ENCODE measurements around the gene CNOT9. TPM values are rescaled to one million over a fixed set of nuclear protein-coding genes. Genes with fewer than 3 reads are reported as not detected.
"Not testable (repeated sequence)": the region's sequence is repeated elsewhere in the genome, so short reads cannot be mapped to it uniquely, and the experiment has no call there.

The CNOT9 gene
- total RNA-seq (10 to 100 TPM; 55.0 to 64.0 TPM), polyA plus RNA-seq (10 to 100 TPM; 17.5 to 19.9 (median 19.0) TPM), total RNA-seq (69.0 to 150 (median 77.4) reads per million in 6 experiments)

GRCh38 chr2:218568190-218569037 is at the start of gene CNOT9, which contains the start of gene USP37:
Gene CNOT9, plus strand, starts transcription at chr2:218568839. Its CDS starts 116 bp downstream, at chr2:218568955.
Gene USP37, minus strand, starts transcription at chr2:218568351. Its CDS starts 9,698 bp downstream, at chr2:218558653.
- ATAC-seq: peak; percentile 83 to 86
- peaks cover 0 to 49% (median 4%) of the 10 kb centered on the region in 3 donors for H3K36me3 Mint-ChIP-seq
- peak; percentile 99 to 100 (median 100) for DNase-seq
- peak within 1 kb of the TSS; percentile 91 to 98 (median 95) for H3K4me3 Mint-ChIP-seq
- H3K27me3 Mint-ChIP-seq: no peaks in the 10 kb centered on the region
- H3K27ac Mint-ChIP-seq: peak within 1 kb of the TSS; percentile 92 to 100 (median 100)
- POLR2A ChIA-PET: interaction anchor here (0.6 to 1.3 kb wide), 4 partner anchors 10 to 172 kb away, joined by 4 to 5 read pairs (median 4); partner anchors contain the start of genes BCS1L and ZNF142
- no peaks in the 10 kb centered on the region for H3K9me3 Mint-ChIP-seq
- H3K4me1 Mint-ChIP-seq: peaks cover 34 to 69% (median 66%) of the 10 kb centered on the region in 4 donors

GRCh38 chr2:218518876-218519275 is 49.8 kb upstream of the CNOT9 start:
- H3K27ac Mint-ChIP-seq: peak overlapping the region in 1 of 10 donors; percentile 50
- H3K27me3 Mint-ChIP-seq: no peaks in the 10 kb centered on the region
- H3K4me3 Mint-ChIP-seq: no peak overlapping the region
- DNase-seq (no peak), ATAC-seq (no peak)
- POLR2A ChIA-PET: no interaction called here
- H3K9me3 Mint-ChIP-seq: peaks cover 0 to 2% (median 0%) of the 10 kb centered on the region in 9 donors
- H3K36me3 Mint-ChIP-seq: peaks cover under 1 to 60% (median 15%) of the 10 kb centered on the region in 3 donors
- peaks cover 0 to 6% (median 3%) of the 10 kb centered on the region in 4 donors for H3K4me1 Mint-ChIP-seq

GRCh38 chr2:218523651-218524050 is 45.0 kb upstream of the CNOT9 start:
- Mint-ChIP-seq H3K4me3 (no peak overlapping the region), H3K27ac (no peak overlapping the region), H3K27me3 (no peaks in the 10 kb centered on the region), H3K36me3 (peaks cover 18 to 75% (median 47%) of the 10 kb centered on the region in 3 donors), H3K4me1 (peaks cover 0 to under 1% (median 0%) of the 10 kb centered on the region in 4 donors), H3K9me3 (peaks cover 0 to 3% (median 0%) of the 10 kb centered on the region in 9 donors)
- POLR2A ChIA-PET: no interaction called here
- ATAC-seq (no peak), DNase-seq (no peak)

GRCh38 chr2:218528409-218528808 is 40.2 kb upstream of the CNOT9 start:
- not testable (repeated sequence) for DNase-seq, ATAC-seq, H3K4me3 Mint-ChIP-seq, H3K27me3 Mint-ChIP-seq, H3K27ac Mint-ChIP-seq, H3K9me3 Mint-ChIP-seq
- POLR2A ChIA-PET: interaction anchor here (0.6 kb wide), 1 partner anchor 117 kb away, joined by 3 read pairs; no protein-coding TSS in a partner anchor
- Mint-ChIP-seq H3K4me1 (peaks cover 0 to 18% (median 5%) of the 10 kb centered on the region in 4 donors), H3K36me3 (peaks cover 37 to 92% (median 69%) of the 10 kb centered on the region in 3 donors)

GRCh38 chr2:218529990-218530389 is 38.6 kb upstream of the CNOT9 start:
- peaks cover 35 to 89% (median 56%) of the 10 kb centered on the region in 3 donors for H3K36me3 Mint-ChIP-seq
- H3K27ac Mint-ChIP-seq: peak overlapping the region in 1 of 10 donors; percentile 43
- no peak overlapping the region for H3K4me3 Mint-ChIP-seq
- no peaks in the 10 kb centered on the region for H3K9me3 Mint-ChIP-seq
- H3K27me3 Mint-ChIP-seq: no peaks in the 10 kb centered on the region
- ATAC-seq: no peak
- POLR2A ChIA-PET: no interaction called here
- DNase-seq: no peak
- H3K4me1 Mint-ChIP-seq: peaks cover 0 to 18% (median 5%) of the 10 kb centered on the region in 4 donors

GRCh38 chr2:218536804-218537494 is 31.7 kb upstream of the CNOT9 start:
- Mint-ChIP-seq H3K4me3 (no peak overlapping the region), H3K27ac (no peak overlapping the region), H3K36me3 (peaks cover 13 to 90% (median 22%) of the 10 kb centered on the region in 3 donors), H3K27me3 (no peaks in the 10 kb centered on the region), H3K9me3 (no peaks in the 10 kb centered on the region), H3K4me1 (peaks cover 0 to 14% (median 7%) of the 10 kb centered on the region in 4 donors)
- DNase-seq: no peak
- ATAC-seq: no peak
- POLR2A ChIA-PET: no interaction called here

GRCh38 chr2:218540015-218540414 is 28.6 kb upstream of the CNOT9 start:
- POLR2A ChIA-PET: no interaction called here
- no peaks in the 10 kb centered on the region for H3K9me3 Mint-ChIP-seq
- H3K4me3 Mint-ChIP-seq: no peak overlapping the region
- no peaks in the 10 kb centered on the region for H3K27me3 Mint-ChIP-seq
- H3K36me3 Mint-ChIP-seq: peaks cover 10 to 91% (median 29%) of the 10 kb centered on the region in 3 donors
- no peak for DNase-seq
- no peak for ATAC-seq
- H3K27ac Mint-ChIP-seq: no peak overlapping the region
- peaks cover 0 to 15% (median 7%) of the 10 kb centered on the region in 4 donors for H3K4me1 Mint-ChIP-seq

GRCh38 chr2:218546012-218546411 is 22.6 kb upstream of the CNOT9 start:
- Mint-ChIP-seq H3K27ac (peak overlapping the region in 2 of 10 donors; percentile 37 to 68), H3K9me3 (no peaks in the 10 kb centered on the region), H3K4me3 (no peak overlapping the region), H3K36me3 (peaks cover 9 to 87% (median 26%) of the 10 kb centered on the region in 3 donors), H3K4me1 (peaks cover 0 to 6% (median 0%) of the 10 kb centered on the region in 4 donors), H3K27me3 (no peaks in the 10 kb centered on the region)
- ATAC-seq (no peak), DNase-seq (no peak)
- POLR2A ChIA-PET: no interaction called here

GRCh38 chr2:218547511-218547910 is 21.1 kb upstream of the CNOT9 start:
- Mint-ChIP-seq H3K36me3 (peaks cover 9 to 86% (median 29%) of the 10 kb centered on the region in 3 donors), H3K27me3 (no peaks in the 10 kb centered on the region), H3K4me1 (no peaks in the 10 kb centered on the region), H3K27ac (no peak overlapping the region), H3K4me3 (no peak overlapping the region), H3K9me3 (no peaks in the 10 kb centered on the region)
- POLR2A ChIA-PET: no interaction called here
- DNase-seq (no peak), ATAC-seq (no peak)

GRCh38 chr2:218547978-218548377 is 20.7 kb upstream of the CNOT9 start:
- DNase-seq (no peak), ATAC-seq (no peak)
- no peaks in the 10 kb centered on the region for H3K9me3 Mint-ChIP-seq
- H3K4me1 Mint-ChIP-seq: no peaks in the 10 kb centered on the region
- H3K27ac Mint-ChIP-seq: no peak overlapping the region
- H3K36me3 Mint-ChIP-seq: peaks cover 10 to 86% (median 31%) of the 10 kb centered on the region in 3 donors
- POLR2A ChIA-PET: no interaction called here
- H3K4me3 Mint-ChIP-seq: no peak overlapping the region
- no peaks in the 10 kb centered on the region for H3K27me3 Mint-ChIP-seq

GRCh38 chr2:218554225-218554624 is 14.4 kb upstream of the CNOT9 start:
- ATAC-seq, H3K27ac Mint-ChIP-seq, POLR2A ChIA-PET, H3K4me1 Mint-ChIP-seq, H3K27me3 Mint-ChIP-seq, H3K4me3 Mint-ChIP-seq, DNase-seq, H3K9me3 Mint-ChIP-seq: not testable (repeated sequence)
- peaks cover 9 to 86% (median 39%) of the 10 kb centered on the region in 3 donors for H3K36me3 Mint-ChIP-seq

GRCh38 chr2:218555527-218555926 is 13.1 kb upstream of the CNOT9 start:
- Mint-ChIP-seq H3K9me3 (no peaks in the 10 kb centered on the region), H3K36me3 (peaks cover 9 to 91% (median 39%) of the 10 kb centered on the region in 3 donors), H3K27me3 (no peaks in the 10 kb centered on the region), H3K4me1 (peaks cover 3 to 7% (median 5%) of the 10 kb centered on the region in 4 donors), H3K27ac (peak overlapping the region in 2 of 10 donors; percentile 42 to 55), H3K4me3 (no peak overlapping the region)
- ATAC-seq (no peak), DNase-seq (no peak)
- POLR2A ChIA-PET: no interaction called here

All from naive thymus-derived CD8-positive, alpha-beta T cell (primary cell).